ENCODE measurements around the gene TMEM119. TPM values are rescaled to one million over a fixed set of nuclear protein-coding genes. Genes with fewer than 3 reads are reported as not detected.

The TMEM119 gene
- total and polyA plus RNA-seq, 2 of the 13 experiments (the other 11 are each of a cell fraction or from before 2014, with no cell fraction given), result not detected

DNA sequence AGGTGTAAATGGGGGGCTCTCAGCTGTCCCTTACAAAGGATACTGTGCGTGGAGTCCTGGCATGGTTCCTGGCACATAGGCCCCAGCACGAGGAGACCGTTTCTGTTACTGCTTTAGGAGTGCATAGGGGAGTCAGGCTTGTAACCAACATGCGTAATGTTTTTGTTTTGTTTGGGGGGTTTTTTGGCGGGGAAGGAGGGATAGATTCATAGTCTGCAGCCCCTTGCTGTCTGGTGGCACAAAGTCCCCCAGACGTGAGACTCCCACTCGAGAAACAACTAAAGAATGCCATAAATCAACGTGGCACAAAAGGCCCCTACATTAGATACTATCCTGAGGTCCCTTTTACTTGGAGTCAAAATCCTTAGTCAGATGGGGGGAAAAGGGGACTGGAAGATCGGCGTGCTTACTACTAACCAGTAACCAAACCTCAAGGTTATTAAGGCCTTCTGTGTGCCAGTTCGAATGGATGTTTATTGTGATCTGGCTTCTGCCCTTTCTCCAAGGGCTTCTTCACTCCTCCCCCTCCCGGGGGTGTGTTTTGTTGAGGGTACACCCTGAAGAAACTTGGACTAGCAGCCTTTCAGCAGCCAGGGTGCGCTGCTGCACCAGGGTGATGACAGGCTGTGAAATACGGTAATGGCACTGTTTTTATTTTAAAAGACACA is 34.6 kb downstream of the TMEM119 start (continued):
- TF ChIP-seq, protein P1, sequence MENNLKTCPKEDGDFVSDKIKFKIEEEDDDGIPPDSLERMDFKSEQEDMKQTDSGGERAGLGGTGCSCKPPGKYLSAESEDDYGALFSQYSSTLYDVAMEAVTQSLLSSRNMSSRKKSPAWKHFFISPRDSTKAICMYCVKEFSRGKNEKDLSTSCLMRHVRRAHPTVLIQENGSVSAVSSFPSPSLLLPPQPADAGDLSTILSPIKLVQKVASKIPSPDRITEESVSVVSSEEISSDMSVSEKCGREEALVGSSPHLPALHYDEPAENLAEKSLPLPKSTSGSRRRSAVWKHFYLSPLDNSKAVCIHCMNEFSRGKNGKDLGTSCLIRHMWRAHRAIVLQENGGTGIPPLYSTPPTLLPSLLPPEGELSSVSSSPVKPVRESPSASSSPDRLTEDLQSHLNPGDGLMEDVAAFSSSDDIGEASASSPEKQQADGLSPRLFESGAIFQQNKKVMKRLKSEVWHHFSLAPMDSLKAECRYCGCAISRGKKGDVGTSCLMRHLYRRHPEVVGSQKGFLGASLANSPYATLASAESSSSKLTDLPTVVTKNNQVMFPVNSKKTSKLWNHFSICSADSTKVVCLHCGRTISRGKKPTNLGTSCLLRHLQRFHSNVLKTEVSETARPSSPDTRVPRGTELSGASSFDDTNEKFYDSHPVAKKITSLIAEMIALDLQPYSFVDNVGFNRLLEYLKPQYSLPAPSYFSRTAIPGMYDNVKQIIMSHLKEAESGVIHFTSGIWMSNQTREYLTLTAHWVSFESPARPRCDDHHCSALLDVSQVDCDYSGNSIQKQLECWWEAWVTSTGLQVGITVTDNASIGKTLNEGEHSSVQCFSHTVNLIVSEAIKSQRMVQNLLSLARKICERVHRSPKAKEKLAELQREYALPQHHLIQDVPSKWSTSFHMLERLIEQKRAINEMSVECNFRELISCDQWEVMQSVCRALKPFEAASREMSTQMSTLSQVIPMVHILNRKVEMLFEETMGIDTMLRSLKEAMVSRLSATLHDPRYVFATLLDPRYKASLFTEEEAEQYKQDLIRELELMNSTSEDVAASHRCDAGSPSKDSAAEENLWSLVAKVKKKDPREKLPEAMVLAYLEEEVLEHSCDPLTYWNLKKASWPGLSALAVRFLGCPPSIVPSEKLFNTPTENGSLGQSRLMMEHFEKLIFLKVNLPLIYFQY (CRISPR knock-in tag; IDR thresholded peaks at IDR 0.05; ENCODE audit: borderline replicate concordance), result no peak
- no peak for TF ChIP-seq ZNF343 (CRISPR knock-in tag; IDR thresholded peaks at IDR 0.05)
- TF ChIP-seq NFIC (IDR thresholded peaks at IDR 0.05; ENCODE audit: low read length), result no peak
- TF ChIP-seq, protein P2, sequence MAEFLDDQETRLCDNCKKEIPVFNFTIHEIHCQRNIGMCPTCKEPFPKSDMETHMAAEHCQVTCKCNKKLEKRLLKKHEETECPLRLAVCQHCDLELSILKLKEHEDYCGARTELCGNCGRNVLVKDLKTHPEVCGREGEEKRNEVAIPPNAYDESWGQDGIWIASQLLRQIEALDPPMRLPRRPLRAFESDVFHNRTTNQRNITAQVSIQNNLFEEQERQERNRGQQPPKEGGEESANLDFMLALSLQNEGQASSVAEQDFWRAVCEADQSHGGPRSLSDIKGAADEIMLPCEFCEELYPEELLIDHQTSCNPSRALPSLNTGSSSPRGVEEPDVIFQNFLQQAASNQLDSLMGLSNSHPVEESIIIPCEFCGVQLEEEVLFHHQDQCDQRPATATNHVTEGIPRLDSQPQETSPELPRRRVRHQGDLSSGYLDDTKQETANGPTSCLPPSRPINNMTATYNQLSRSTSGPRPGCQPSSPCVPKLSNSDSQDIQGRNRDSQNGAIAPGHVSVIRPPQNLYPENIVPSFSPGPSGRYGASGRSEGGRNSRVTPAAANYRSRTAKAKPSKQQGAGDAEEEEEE (CRISPR knock-in tag; IDR thresholded peaks at IDR 0.05; ENCODE audit: borderline replicate concordance), result no peak
- no peak for TF ChIP-seq TBP (CRISPR knock-in tag; IDR thresholded peaks at IDR 0.05)
- no peak for TF ChIP-seq RFX1 (IDR thresholded peaks at IDR 0.05)
- TF ChIP-seq, protein P3, sequence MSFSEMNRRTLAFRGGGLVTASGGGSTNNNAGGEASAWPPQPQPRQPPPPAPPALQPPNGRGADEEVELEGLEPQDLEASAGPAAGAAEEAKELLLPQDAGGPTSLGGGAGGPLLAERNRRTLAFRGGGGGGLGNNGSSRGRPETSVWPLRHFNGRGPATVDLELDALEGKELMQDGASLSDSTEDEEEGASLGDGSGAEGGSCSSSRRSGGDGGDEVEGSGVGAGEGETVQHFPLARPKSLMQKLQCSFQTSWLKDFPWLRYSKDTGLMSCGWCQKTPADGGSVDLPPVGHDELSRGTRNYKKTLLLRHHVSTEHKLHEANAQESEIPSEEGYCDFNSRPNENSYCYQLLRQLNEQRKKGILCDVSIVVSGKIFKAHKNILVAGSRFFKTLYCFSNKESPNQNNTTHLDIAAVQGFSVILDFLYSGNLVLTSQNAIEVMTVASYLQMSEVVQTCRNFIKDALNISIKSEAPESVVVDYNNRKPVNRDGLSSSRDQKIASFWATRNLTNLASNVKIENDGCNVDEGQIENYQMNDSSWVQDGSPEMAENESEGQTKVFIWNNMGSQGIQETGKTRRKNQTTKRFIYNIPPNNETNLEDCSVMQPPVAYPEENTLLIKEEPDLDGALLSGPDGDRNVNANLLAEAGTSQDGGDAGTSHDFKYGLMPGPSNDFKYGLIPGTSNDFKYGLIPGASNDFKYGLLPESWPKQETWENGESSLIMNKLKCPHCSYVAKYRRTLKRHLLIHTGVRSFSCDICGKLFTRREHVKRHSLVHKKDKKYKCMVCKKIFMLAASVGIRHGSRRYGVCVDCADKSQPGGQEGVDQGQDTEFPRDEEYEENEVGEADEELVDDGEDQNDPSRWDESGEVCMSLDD (CRISPR knock-in tag; IDR thresholded peaks at IDR 0.05; ENCODE audit: borderline replicate concordance), result no peak
- no peak for TF ChIP-seq JARID2 (CRISPR knock-in tag; IDR thresholded peaks at IDR 0.05; ENCODE audit: insufficient replicate concordance)
- no peak for TF ChIP-seq ZBTB7A (CRISPR knock-in tag; IDR thresholded peaks at IDR 0.05)
- TF ChIP-seq ELF1 (CRISPR knock-in tag; IDR thresholded peaks at IDR 0.05), result no peak
- TF ChIP-seq, protein P4, sequence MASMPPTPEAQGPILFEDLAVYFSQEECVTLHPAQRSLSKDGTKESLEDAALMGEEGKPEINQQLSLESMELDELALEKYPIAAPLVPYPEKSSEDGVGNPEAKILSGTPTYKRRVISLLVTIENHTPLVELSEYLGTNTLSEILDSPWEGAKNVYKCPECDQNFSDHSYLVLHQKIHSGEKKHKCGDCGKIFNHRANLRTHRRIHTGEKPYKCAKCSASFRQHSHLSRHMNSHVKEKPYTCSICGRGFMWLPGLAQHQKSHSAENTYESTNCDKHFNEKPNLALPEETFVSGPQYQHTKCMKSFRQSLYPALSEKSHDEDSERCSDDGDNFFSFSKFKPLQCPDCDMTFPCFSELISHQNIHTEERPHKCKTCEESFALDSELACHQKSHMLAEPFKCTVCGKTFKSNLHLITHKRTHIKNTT (CRISPR knock-in tag; IDR thresholded peaks at IDR 0.05), result no peak
- TF ChIP-seq, protein P5, sequence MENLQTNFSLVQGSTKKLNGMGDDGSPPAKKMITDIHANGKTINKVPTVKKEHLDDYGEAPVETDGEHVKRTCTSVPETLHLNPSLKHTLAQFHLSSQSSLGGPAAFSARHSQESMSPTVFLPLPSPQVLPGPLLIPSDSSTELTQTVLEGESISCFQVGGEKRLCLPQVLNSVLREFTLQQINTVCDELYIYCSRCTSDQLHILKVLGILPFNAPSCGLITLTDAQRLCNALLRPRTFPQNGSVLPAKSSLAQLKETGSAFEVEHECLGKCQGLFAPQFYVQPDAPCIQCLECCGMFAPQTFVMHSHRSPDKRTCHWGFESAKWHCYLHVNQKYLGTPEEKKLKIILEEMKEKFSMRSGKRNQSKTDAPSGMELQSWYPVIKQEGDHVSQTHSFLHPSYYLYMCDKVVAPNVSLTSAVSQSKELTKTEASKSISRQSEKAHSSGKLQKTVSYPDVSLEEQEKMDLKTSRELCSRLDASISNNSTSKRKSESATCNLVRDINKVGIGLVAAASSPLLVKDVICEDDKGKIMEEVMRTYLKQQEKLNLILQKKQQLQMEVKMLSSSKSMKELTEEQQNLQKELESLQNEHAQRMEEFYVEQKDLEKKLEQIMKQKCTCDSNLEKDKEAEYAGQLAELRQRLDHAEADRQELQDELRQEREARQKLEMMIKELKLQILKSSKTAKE (CRISPR knock-in tag; IDR thresholded peaks at IDR 0.05; ENCODE audit: borderline replicate concordance), result no peak
- TF ChIP-seq, protein P6, sequence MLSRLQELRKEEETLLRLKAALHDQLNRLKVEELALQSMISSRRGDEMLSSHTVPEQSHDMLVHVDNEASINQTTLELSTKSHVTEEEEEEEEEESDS (CRISPR knock-in tag; IDR thresholded peaks at IDR 0.05; ENCODE audit: borderline replicate concordance), result no peak
- TF ChIP-seq CREB1 (IDR thresholded peaks at IDR 0.05), result no peak
- 0 out of 2 replicates have a peak, but pooled peaks have one; percentile 47 for TF ChIP-seq CREB1 (CRISPR knock-in tag; IDR thresholded peaks at IDR 0.05)
- no peak for TF ChIP-seq PPARG (CRISPR knock-in tag; conservative IDR thresholded peaks at IDR 0.05)
